OCI-LY1 (cell line): Measurements from ENCODE around the gene ACCSL.

Source experiments
- H2AFZ ChIP-seq: fragments of 200-600 bp; sonication (generic), shearing (Covaris generic); 2 replicates; pipeline ENCODE4 v1.6.0; 2014; ENCODE audit warnings: antibody characterized with exemption, mild to moderate bottlenecking, low read length
- H3F3A ChIP-seq: fragments of 200-600 bp; sonication (generic), shearing (Covaris generic); 2 replicates; pipeline ENCODE4 v1.6.0; 2014; ENCODE audit warnings: mild to moderate bottlenecking, antibody characterized with exemption, low read length, moderate library complexity; ENCODE audit not compliant: insufficient read depth
- H3K27ac ChIP-seq: fragments of 200-600 bp; sonication (generic); 2 replicates; pipeline ENCODE4 v1.5.1; 2014; ENCODE audit warnings: low read length, mixed run types, mild to moderate bottlenecking, low read depth; ENCODE audit not compliant: poor library complexity, severe bottlenecking
- H3K27me3 ChIP-seq: fragments of 200-600 bp; sonication (generic); 2 replicates; pipeline ENCODE4 v1.6.0; 2014; ENCODE audit warnings: antibody characterized with exemption, mild to moderate bottlenecking, low read length, moderate library complexity; ENCODE audit not compliant: insufficient read depth
- H3K36me3 ChIP-seq: fragments of 200-600 bp; sonication (generic); 2 replicates; pipeline ENCODE4 v1.6.1; 2014; ENCODE audit warnings: mild to moderate bottlenecking, antibody characterized with exemption, low read length, moderate library complexity, mixed read lengths; ENCODE audit not compliant: insufficient read depth
- H3K4me1 ChIP-seq: fragments of 200-600 bp; sonication (generic); 2 replicates; pipeline ENCODE4 v1.5.1; 2014; ENCODE audit warnings: mild to moderate bottlenecking, low read length, moderate library complexity; ENCODE audit not compliant: insufficient read depth, severe bottlenecking
- H3K4me2 ChIP-seq: fragments of 200-600 bp; sonication (generic), shearing (Covaris generic); 2 replicates; pipeline ENCODE4 v1.6.1; 2014; ENCODE audit warnings: low read length
- H3K4me3 ChIP-seq: fragments of 200-600 bp; sonication (generic); 2 replicates; pipeline ENCODE4 v1.5.1; 2014; ENCODE audit warnings: low read length, low read depth, mild to moderate bottlenecking, mixed read lengths; ENCODE audit not compliant: poor library complexity, severe bottlenecking
- H3K79me2 ChIP-seq: fragments of 200-600 bp; shearing (Covaris generic); 2 replicates; pipeline ENCODE4 v1.6.1; 2016; ENCODE audit warnings: mixed run types, low read length, mixed read lengths; ENCODE audit not compliant: insufficient read depth
- H3K9ac ChIP-seq: fragments of 200-600 bp; sonication (generic), shearing (Covaris generic); 2 replicates; pipeline ENCODE4 v1.6.1; 2014; ENCODE audit warnings: mild to moderate bottlenecking, low read length, mixed read lengths
- H3K9me2 ChIP-seq: fragments of 200-600 bp; sonication (generic), shearing (Covaris generic); 2 replicates; pipeline ENCODE4 v1.6.1; 2014; ENCODE audit warnings: low read depth, mild to moderate bottlenecking, low read length, mixed read lengths
- H3K9me3 ChIP-seq: fragments of 200-600 bp; shearing (Covaris generic); 2 replicates; pipeline ENCODE4 v1.6.1; 2014; ENCODE audit warnings: low read length, mixed read lengths
- H4K20me1 ChIP-seq: fragments of 200-600 bp; sonication (generic), shearing (Covaris generic); 2 replicates; pipeline ENCODE4 v1.6.0; 2016; ENCODE audit warnings: mild to moderate bottlenecking, low read length; ENCODE audit not compliant: insufficient read depth
- EZH2 ChIP-seq: fragments of 200-600 bp; sonication (generic), shearing (Covaris generic); IDR thresholded peaks from 2 replicates; pipeline ENCODE4 v1.8.0; 2017; ENCODE audit warnings: borderline replicate concordance, mixed run types, mild to moderate bottlenecking, antibody characterized with exemption, low read length, moderate library complexity, mixed read lengths
- TF ChIP-seq, protein P1 (sequence below): fragments of 200-600 bp; sonication (generic), shearing (Covaris generic); IDR thresholded peaks from 2 replicates; pipeline ENCODE4 v1.5.1; 2017; ENCODE audit warnings: mild to moderate bottlenecking, antibody characterized with exemption, low read length, moderate library complexity, mixed read lengths

ACCSL gene

DNA sequence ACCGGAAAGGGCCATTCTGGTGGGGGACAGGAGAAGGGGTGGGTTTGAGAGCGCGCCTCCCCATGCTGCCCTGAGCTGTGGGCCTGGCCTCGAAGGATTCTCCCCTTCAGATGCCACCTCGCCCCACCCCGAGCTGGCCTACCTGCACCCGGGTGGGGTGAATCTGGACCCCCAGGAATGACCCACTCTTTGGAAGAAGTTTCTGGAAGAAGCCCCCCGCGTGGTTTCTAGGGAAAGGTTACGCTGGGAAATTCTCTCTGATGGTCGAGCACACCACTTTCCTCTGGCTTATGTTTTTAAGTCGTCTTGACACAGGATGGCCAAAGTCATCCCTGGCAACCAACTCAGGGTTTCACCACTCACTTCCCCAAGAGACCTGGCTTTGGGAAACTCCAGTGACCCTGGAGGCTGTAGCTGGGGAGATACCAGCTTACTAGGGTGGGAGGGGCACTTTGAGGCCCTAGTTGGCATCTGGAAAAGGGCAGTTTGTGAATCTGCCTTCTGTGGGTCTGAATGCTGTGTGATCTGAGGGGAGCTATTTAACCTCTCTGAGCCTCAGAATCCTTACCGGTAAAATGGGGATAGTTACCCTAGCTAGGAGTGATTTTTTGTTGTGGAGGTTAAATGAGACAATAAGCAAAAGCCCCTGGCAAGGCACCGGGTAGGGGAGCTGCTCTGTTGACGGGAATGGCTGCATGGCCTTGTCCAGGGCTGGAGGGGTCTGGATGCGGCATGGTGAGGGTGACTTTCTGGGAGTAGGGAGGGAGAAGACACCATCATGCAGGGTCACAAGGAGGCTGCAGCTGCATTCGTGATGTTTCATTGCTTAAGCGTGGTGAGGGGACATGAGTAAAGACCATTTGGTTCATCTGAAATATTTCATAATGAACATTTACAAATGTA, 45.3 kb upstream of the ACCSL start:
- Histone ChIP-seq H3K9me3 (no peaks in the 10 kb centered on the region), H3K9ac (no peak overlapping the region), H2AFZ (no peak overlapping the region), H3K36me3 (no peaks in the 10 kb centered on the region), H3K9me2 (no peaks in the 10 kb centered on the region), H3K4me2 (no peak overlapping the region), H3K4me1 (peaks cover 10% of the 10 kb centered on the region), H3F3A (no peaks in the 10 kb centered on the region), H3K4me3 (no peak overlapping the region), H3K79me2 (no peaks in the 10 kb centered on the region), H4K20me1 (no peaks in the 10 kb centered on the region), H3K27ac (no peak overlapping the region), H3K27me3 (0 out of 2 replicates have a peak, but pooled peaks cover 8% of the 10 kb centered on the region)
- no peak for TF ChIP-seq EZH2
- TF ChIP-seq, protein P1, sequence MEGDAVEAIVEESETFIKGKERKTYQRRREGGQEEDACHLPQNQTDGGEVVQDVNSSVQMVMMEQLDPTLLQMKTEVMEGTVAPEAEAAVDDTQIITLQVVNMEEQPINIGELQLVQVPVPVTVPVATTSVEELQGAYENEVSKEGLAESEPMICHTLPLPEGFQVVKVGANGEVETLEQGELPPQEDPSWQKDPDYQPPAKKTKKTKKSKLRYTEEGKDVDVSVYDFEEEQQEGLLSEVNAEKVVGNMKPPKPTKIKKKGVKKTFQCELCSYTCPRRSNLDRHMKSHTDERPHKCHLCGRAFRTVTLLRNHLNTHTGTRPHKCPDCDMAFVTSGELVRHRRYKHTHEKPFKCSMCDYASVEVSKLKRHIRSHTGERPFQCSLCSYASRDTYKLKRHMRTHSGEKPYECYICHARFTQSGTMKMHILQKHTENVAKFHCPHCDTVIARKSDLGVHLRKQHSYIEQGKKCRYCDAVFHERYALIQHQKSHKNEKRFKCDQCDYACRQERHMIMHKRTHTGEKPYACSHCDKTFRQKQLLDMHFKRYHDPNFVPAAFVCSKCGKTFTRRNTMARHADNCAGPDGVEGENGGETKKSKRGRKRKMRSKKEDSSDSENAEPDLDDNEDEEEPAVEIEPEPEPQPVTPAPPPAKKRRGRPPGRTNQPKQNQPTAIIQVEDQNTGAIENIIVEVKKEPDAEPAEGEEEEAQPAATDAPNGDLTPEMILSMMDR = no peak

DNA sequence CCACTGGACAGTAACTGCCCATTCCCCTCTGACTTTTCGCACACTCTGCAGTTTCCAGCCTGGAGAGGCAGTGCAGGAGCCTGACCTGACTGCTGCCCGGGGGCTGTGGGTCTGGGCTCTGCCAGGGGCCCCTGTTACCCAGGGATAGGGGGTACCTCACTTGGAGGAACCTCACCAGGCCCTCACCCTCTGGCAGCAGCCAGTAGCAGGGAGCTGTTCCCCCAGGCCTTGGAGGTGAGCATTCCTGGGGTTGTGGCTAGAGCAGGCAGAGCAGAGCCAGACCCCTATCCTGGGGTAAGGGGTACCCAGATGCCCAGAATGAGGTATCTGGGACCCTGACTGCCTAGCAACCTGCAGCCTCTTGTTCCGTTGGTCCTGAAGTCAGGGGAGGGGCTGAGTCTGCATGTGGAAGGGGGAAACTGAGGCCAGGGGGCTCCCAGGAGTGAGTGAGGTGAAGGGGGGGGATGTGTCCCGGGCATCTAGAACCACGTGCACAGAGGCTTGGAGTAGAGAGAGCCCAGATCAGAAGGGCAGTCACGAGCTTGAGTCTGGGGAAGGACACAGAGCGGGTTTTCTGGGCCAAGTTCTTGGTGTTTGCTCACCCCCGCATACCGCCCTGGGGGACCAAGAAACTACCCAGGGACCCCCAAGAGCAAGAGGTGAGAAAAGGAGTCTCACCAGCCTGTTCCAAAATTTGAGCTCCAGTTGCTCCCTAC, 43.9 kb upstream of the ACCSL start:
- no peaks in the 10 kb centered on the region for H3K79me2 ChIP-seq
- no peaks in the 10 kb centered on the region for H3K9me3 ChIP-seq
- no peak overlapping the region for H3K4me3 ChIP-seq
- peaks cover 10% of the 10 kb centered on the region for H3K4me1 ChIP-seq
- H3K9me2 ChIP-seq = no peaks in the 10 kb centered on the region
- H3K36me3 ChIP-seq = no peaks in the 10 kb centered on the region
- H4K20me1 ChIP-seq = no peaks in the 10 kb centered on the region
- H3K27me3 ChIP-seq = 0 out of 2 replicates have a peak, but pooled peaks cover 3% of the 10 kb centered on the region
- H2AFZ ChIP-seq = no peak overlapping the region
- H3F3A ChIP-seq = no peaks in the 10 kb centered on the region
- H3K9ac ChIP-seq = no peak overlapping the region
- TF ChIP-seq EZH2 = no peak
- TF ChIP-seq, protein P1 = no peak
- H3K27ac ChIP-seq = no peak overlapping the region
- no peak overlapping the region for H3K4me2 ChIP-seq

DNA sequence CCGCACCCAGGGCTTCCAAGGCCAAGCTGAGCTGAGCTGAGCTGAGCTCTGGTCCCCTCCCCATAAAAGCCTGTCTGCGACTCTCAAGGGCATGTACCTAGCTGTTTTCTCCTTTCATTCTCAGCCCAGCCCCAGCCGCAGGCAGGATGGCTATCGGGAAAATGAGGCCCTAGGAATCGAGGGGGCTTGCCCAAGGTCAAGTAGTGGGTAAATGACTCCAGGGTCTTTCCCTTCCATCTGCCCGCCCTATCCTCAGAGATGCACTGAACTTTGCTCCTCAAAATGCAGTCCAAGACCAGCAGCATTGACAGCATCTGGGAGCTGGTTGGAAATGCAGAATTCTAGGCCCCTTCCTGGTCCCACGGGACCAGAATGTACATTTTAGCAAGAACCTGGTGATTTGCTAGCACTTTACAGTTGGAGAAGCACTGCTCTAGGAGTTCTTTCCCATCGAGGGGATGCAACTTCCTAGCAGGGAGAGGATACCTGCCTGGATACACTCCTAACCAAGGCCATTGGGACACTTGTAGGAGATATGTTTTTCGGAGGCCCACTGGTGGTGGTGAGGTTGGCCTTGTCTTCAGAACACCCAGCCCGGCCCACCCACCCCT, 43.2 kb upstream of the ACCSL start:
- TF ChIP-seq, protein P1 = no peak
- TF ChIP-seq EZH2 = no peak
- Histone ChIP-seq H3K79me2 (no peaks in the 10 kb centered on the region), H3K4me2 (no peak overlapping the region), H3K27ac (no peak overlapping the region), H3K9ac (no peak overlapping the region), H3F3A (no peaks in the 10 kb centered on the region), H3K9me2 (no peaks in the 10 kb centered on the region), H3K36me3 (no peaks in the 10 kb centered on the region), H3K4me3 (no peak overlapping the region), H2AFZ (no peak overlapping the region), H3K9me3 (no peaks in the 10 kb centered on the region), H4K20me1 (no peaks in the 10 kb centered on the region), H3K4me1 (peaks cover 10% of the 10 kb centered on the region), H3K27me3 (no peaks in the 10 kb centered on the region)
